Retina (tissue), 1 donor: ENCODE results near the gene GNL3.

Source experiments
- DNase-seq: peaks from one replicate; pipeline ENCODE4 v3.0.0-alpha.2; 2016

GNL3 gene

DNA sequence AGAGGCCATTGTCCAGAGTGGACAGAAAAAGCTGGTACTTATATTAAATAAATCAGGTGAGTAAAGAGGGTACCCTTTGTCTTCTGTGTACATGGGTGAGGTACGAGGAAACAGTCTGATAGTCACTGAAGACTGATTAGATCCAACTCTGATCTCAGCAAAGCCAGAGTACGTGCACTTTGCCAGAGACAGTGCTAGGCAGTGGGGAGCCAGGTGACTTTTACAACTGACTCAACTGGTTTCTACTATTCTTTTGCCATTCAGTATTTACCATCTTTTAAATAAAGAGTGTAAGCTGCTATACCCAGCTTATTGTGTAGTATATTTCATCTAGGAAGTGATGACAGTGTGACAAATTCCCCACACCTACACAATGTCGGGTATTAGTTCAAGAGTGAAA lies 3.3 kb downstream of the GNL3 start:
- DNase-seq: no peak

DNA sequence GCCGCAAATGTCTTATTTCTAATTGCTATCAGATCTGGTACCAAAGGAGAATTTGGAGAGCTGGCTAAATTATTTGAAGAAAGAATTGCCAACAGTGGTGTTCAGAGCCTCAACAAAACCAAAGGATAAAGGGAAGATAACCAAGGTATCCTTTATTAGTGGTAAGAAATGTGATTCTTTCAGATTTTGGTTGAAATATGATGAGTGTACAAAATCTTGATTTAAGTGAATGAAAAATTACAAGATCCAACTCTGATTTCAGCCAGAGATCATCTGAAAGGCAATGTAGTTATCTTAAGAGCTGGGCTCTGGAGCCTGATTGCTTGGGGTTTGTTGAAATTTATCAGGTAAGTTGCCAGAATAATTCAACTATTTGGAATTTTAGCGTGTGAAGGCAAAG lies 4.7 kb downstream of the GNL3 start:
- DNase-seq: no peak

DNA sequence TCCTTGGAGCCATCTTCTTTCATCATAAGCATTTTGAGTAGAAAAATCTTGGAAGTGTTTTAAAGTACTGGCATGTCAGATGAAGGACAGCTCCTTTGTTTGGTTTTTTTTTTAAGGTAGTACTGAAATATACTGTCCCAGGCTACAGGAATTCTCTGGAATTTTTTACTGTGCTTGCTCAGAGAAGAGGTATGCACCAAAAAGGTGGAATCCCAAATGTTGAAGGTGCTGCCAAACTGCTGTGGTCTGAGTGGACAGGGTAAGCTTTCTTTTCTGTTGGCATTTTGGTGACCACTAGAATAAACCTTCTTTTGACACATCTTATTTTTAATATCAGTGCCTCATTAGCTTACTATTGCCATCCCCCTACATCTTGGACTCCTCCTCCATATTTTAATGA lies 7.2 kb downstream of the GNL3 start:
- DNase-seq: no peak

DNA sequence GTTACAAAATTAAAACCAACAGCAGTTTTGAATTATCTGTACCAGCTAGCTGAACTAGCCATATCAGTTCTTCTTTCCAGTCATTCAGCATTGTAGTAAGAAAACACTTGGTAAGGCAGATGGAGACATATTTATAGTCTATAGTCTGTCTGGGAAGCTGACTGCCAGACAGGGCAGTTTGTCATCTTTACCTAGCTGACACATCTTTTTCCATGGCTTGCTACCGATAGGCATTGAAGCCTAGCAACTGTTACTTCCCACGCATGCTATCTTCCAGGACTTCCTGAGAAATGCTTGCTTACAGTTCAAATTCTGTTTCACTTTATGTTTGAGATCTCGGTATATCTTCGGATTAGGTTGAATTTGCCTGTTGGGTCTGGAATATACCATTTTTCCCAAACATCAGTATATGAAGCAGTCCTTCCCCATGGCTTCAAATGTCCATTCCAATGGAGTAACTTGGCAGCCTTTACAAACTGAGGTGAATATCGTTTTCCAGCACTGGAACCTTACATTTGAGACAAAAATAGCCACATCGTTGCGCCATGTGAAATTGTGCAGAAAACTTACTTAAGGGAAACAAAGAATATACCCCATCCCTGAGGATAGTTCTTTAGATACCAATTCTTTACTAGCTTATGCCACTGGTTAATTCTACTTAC lies 8.8 kb downstream of the GNL3 start:
- DNase-seq: no peak

DNA sequence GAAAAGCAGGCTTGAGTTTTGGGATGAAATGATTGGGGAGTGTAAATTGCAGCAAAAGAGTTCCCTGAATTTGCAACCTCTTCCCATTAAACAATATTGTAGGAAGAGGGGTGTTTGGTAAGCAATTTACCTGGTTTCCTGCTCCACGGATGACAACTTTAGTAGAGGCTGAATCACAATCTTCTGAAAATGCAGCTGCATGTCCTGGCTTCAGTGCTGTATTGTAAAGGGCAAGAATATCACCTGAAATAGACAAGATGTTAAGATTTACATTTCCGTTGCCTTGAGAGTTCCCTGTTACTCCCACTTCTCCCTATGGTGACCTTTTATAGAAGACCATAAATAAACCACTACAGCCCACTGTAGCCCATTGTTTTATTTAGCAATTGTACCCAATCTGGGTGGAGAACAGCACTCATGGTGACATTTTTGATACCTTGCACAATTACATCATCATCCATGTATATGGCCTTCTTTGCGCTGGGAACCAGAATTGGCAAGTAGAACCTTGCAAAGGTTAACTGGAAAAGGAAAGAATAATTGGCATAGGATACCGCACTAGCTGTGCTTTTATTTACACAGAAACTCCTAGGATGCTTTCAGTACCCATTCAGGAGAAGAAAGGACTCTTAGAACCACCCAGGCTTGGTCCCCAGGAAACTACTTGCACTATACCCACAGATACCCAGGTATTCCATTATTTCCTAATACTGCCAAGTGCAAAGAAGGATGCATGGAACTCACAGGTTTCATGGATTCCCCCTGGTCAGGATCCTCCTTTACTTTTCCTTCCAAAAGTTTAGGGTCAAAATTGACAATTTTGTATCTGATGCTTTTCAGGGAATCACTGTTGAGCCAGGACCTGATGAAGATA lies 10.2 kb downstream of the GNL3 start:
- no peak for DNase-seq

DNA sequence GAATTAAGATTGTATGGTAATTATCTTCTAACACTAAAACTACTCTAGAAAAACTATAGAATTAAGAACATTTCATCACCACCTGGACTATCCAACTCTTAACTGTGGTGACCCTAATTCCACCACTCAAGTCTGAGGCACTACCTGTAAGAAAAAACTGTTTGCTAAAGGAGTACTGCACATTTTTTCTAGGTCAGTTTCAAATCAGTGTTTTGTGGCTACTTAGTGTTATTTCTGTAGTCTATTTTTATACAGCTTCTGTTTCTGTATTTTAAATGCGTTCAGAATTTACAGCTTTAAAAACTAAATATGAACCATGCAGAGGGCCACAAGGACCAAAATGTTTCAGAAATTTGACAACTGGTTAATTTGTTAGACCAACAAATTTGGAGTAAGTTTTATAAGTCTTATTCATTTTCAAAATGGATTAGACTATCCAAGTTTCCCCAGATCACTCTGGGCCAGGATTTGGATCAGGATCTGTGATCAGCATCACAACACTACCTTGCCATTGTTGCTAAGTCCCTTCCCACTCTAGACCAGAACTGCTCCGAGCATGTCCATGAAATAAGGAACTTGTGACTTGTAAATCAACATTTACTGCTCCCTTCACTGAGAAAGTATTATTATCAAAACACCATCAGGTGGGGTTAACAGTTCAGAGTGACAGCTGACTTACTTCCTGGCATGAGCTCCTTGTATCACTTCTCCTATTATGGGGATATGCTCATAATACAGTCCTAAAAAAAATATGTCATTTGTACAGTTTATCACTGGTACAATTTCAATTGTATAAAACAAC lies 11.2 kb downstream of the GNL3 start:
- DNase-seq: no peak

DNA sequence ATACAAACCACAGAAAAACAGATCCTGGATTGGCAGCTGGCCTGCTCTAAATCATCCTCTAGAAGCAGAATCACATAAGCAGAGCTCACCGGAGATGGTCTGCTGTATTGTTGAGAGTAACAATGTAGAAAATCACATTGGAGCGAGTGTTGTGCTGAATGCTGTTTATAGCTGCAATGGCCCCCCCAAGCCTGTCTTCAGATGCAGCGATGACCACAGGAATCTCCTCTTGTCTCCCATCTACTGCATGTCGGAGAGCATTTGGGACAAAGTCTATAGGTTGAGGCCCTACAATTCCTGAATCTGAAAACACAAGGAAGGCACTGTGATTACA lies 11.8 kb downstream of the GNL3 start:
- no peak for DNase-seq

DNA sequence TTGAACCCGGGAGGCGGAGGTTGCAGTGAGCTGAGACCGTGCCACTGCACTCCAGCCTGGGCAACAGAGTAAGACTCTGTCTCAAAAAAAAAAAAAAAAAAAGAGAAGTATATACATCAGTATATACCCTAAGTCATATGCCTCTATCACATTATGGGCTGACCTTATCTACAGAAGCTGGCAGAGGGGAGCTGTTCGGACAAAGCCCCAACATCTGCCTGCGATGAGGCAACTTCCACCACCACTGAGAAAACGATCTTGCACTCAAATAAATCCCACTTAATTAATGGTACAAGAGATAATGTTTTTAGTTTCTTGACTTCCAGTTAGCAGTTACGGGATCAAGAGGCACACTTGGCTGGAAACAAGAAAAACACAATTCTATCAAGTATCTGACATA lies 17.5 kb downstream of the GNL3 start:
- DNase-seq: no peak

DNA sequence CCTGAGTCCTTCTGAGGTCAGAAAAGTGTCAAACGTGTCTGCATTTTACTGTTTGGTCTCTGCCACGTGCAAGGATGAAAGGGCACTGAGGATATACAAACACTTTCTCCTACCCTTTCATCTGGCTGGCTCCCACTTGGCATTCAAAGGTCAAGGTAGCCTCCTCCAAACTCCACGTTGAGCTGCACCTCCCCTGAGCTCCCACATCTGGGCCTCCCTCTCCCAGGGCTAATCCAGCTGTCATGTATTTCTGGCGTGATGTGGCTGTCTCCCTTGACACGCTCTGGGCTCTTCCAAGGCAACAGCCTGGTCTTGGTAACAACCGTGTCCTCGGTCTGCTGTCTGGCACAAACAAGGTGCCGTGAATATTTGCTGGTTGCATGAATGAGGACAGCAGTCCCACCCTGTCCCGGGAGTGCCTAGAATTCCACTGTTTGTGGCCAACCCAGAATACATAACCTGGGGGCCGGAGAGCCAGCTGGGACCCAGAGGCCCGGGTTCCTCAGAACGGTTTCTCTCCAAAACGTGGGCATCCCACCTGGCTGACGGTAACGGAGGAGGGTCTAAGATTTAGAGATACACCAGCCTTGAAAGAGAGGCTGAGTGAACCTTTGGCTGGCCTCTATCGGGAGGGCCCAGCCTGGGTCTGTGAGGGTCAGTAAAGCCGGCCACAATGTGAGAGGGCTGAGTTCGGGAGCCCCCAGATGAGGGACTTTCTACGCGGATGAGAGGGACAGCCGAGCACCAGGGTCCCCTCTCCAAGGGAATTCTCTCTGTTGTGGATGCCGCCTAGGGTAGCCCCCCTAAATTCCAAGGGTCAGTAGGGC lies 19.0 kb downstream of the GNL3 start:
- DNase-seq: peak; percentile 47

DNA sequence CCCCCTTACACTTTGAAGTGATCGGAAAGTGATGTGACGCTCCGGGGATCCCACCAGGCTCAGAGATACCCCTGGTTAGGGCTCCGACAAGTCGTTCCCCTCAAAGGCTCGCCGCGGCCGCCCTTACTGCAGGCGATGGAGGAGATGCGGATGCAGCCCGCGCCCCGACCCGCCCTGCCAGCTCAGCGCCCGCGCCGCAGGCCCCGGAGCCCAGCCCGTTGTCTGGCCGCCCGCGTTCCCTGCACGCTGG lies 19.5 kb downstream of the GNL3 start:
- no peak for DNase-seq

DNA sequence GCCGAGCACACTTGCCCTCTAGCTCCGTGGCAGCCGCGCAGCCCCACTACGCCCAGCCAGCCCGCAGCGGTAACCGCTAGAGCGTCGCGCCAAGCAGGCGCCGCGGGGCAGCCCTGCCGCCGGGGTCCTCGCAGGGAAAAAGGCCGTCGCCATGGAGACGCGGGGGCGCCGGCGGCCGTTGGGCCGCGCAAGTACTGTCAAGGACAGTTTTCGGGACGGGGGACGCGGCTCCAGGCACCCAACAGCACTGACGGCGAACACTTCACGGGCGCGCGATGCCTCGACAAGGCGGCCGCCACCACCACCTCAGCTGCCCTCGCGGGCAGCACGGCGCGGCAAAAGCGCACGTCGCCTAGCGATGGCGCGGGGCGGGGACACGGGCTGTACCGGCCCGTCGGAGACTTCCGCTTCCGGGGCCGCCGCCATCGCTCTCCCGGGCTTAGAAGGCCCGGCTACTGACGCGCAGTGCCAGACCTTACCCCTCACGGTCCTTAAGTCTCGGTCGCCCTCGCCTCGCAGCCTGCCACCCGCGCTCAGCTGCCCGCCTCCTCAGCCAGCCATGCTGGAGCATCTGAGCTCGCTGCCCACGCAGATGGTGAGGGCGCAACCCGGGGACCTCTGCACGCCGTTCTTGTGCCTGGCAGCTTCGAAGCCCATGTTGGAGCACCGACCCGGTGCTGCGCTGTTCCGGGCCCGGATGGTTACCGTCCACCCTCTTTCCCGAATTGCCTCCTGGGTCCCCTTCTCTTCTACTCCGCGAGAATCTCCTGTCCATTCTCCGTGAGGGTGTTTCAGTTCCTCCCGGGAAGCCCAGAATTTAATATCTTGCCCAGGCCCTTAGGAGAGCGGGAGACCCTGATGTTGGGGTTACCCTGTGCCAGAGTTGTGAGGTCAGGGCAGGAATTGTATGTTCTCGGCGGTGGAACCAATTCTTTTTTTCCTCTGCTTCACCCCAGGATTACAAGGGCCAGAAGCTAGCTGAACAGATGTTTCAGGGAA lies 20.2 kb downstream of the GNL3 start, which contains the start of the genes GLT8D1 and SPCS1:
TSS of gene GLT8D1 (minus strand) at position 104 of the 999 bp plus-strand sequence. CDS start 5,331 bp downstream, outside the sequence.
TSS of gene SPCS1 (plus strand) at position 419 of the 999 bp plus-strand sequence. CDS start at position 560, 141 bp downstream.
- DNase-seq: peak; percentile 99

DNA sequence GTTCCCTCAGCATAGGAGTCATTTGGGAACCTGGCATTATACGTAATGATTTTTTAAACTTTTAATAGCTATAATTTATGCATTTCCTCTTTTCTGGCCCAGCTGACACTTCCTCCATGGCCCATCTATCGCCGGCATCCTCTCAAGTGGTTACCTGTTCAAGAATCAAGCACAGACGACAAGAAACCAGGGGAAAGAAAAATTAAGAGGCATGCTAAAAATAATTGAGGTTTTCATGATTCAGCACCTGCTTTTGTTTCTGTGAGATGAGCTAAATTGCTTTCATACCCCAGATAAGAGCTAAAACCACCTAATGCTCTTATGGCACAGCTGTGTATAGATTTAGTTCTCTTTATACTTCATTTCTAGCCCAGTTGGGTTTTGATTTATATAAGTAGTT lies 21.8 kb downstream of the GNL3 start:
- no peak for DNase-seq

DNA sequence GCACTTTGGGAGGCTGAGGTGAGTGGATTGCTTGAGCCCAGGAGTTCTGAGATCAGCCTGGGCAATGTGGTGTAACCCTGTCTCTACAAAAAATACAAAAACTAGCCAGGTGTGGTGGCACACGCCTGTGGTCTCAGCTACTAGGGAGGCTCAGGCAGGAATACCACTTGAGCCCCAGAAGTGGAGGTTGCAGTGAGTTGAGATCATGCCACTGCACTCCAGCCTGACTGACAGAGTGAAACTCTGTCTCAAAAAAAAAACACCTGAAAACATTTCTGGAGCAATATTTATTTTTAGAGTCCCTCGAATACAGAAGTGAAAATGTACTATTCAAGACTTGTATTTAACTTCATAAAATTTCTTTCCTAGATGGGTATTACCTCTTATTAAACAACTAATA lies 24.7 kb downstream of the GNL3 start:
- DNase-seq: no peak

DNA sequence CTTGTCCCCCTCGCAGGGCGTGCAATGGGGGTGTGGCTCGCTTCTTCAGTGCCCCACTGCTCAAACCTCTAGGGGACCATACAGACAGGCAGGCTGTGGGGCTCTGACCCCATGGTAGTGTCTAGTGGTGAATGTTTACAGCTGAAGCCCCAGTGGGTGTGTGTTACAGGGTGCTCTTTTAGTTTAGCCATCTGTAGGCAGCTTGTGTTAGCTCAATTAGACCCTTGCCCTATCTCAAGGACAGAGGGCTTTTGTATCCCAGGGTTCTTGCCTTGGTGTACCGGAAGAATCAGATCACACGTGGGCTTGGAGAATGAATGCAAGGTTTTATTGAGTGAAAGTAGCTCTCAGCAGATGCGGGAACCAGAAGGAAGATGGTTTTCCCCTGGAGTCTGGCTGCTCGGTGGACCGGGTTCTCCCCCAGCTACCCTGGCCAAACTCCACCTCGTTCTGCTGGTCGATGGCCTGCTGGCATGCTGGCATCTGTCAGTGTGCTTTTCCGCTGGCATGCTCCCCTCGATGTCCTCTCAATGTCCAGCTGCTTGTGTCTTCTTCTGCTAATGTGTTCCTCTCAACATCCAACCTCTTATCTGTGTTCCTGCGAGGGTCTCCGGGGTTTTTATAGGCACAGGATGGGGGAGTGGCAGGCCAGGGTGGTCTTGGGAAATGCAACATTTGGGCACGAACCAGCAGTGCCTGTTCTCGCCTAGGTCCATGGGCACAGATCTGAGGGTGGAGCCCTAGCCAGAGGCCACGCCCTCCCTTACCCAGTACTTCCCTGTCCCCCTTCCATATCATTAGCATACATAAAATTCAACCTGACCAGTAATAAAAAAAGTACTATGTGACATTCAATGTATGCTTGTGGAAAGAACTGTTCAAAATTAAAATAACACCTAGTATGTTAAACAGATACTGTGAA lies 26.7 kb downstream of the GNL3 start:
- no peak for DNase-seq

DNA sequence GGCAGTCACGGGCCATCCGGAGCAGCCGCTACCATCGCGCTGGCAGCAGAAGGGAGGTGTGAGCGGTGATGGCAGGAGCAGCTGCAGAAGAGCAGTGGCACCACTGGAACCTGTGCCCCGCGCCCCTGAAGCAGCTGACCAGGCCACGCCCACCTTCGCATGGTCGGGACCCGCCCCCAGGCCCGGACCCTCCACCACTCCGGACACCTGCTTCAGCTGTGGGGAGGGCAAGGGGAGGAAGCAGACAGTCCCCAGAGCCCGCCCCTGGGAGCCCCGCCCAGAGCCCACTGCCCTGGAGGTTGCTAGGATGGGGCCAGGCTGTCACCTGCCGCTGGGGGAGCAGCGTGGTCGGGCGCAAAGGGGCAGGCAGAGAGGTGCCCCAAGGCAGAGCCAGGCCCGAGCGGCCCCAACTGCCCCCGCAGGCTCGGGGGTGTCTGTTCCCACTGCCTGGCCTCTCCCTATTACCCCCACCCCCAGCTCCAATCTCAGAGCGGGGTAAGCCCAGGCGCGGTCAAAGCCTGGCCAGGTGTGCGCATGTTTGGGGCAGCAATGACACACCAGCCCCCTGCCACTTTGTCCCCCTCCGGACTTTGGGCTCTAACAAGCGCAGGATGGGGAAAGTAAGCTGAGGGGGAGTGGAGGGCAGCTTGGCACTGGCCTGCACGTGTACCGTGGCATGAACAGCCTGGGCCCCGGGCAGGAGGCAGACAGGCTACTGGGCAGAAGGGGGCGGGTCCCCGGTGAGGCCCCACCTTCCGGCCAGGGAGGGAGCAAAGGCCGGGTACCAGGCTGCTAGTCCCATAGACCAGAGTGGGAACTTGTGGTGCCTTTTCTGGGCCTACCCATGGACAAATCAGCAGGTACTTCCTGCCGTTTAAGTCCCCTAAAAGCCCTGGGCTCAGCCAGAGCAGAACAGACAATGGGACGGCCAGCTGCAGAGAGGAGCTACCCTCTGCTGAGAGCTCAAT lies 28.8 kb downstream of the GNL3 start:
- peak; percentile 18 for DNase-seq

DNA sequence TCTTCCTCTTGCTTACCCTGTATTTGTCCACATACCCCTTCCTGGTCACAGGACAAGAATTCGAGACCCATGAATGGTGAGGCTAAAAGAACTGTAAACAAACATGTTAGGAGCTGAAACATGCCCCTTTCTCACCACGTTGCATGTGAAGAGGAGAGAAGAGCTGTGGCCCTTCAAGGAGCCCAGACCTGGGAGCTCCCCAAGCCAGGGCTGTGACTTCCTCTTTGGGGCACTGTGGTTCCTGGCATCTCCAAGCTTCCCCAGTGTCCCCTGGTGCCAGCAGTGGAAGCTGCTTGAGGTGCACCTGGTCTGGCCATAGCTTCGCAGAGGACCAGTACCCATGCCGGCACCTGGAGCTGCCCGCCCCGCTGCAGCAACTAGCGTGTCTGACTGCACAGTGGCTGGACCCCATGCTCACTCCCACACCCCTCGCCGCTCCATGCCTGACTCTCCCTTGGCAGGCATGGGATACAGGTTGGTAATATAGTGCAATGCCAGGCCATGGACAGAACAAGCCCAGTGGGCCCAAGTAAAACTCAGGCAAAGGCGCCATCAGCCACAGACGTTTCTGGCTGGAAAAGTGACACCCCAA lies 30.0 kb downstream of the GNL3 start:
- DNase-seq: no peak

DNA sequence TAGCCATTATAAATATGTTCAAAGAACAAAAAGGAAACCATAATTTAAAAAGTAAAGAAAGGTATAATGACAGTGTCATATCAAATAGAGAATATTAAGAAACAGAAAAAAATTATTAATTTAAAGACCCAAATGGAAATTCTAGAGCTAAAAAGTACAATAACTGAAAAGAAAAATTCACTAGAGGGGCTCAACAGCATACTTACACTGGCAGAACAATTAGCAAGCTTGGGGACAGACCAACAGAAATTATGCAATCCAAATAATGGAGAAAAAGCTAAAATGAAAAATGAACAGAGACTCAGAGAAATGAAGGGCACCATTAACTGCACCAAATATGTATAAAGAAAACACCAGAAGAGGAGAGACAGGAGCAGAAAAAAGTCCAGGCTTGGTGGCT lies 33.8 kb downstream of the GNL3 start:
- DNase-seq: no peak

DNA sequence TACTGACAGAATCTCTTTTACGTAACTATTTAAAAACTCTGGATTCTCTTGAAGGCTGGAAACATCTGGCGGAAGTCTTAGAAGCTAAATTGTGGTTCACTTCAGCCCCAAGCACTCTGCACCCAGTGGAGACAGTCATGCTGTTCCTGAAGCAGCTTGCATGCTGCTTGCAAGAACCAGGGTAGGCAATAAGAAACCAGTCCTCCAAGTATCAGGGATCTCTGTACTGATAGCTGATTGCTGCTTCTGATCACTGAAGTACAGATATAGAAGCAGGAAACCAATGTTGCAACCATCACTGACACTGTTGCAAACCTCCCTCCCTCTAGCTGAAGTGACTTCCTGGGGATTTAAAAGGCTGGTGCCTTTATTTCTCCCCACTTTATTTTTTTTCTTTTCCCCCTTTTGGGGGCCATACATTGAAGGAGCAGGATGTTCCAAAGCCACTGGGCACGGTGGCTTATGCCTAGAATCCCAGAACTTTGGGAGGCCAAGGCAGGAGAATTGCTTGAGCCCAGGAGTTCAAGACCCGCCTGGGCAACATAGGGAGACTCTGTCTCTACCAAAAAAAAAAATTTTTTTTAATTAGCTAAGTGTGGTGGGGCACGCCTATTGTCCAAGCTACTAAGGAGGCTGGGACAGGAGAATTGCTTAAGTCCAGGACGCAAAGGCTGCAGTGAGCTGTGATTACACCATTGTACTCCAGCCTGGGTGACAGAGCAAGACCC lies 35.3 kb downstream of the GNL3 start:
- DNase-seq: no peak
